Hindlimb muscle (tissue), 1 donor: ENCODE data around the gene GRK1. TPM values are rescaled to one million over a fixed set of nuclear protein-coding genes. Genes with fewer than 3 reads are reported as not detected.
"Not testable (repeated sequence)": the region's sequence is repeated elsewhere in the genome, so short reads cannot be mapped to it uniquely, and the experiment has no call there.

ENCODE experiments used
- DNase-seq: peaks from one replicate; pipeline ENCODE4 v3.0.0-alpha.2; 2013
- polyA plus RNA-seq: library from polyadenylated mRNA; unstranded; fragments of 120-200 nt; gene quantifications from one replicate; pipeline ENCODE4 v1.2.1, GENCODE V29; 2013; ENCODE audit not compliant: insufficient read length

GRK1 gene
- polyA plus RNA-seq: 0.34 TPM

- DNase-seq: no peak
Measured at GRCh38 chr13:113666951-113667701, at the start of gene GRK1. Gene GRK1 (plus strand): TSS chr13:113667219. CDS start chr13:113667387, 168 bp downstream.

- DNase-seq: no peak
Measured at GRCh38 chr13:113617961-113618360, 49.1 kb upstream of the GRK1 start.

- DNase-seq: no peak
Measured at GRCh38 chr13:113618455-113618854, 48.6 kb upstream of the GRK1 start.

- no peak for DNase-seq
Measured at GRCh38 chr13:113620036-113620796, 46.8 kb upstream of the GRK1 start.

GRCh38 chr13:113621046-113621445 is 46.0 kb upstream of the GRK1 start:
- DNase-seq: no peak

- DNase-seq: not testable (repeated sequence)
Measured at GRCh38 chr13:113621498-113621897, 45.5 kb upstream of the GRK1 start.

- DNase-seq: not testable (repeated sequence)
Measured at GRCh38 chr13:113621986-113622550, 45.0 kb upstream of the GRK1 start.

- no peak for DNase-seq
Measured at GRCh38 chr13:113622791-113623490, 44.1 kb upstream of the GRK1 start.

GRCh38 chr13:113623491-113624234 is 43.4 kb upstream of the GRK1 start:
- no peak for DNase-seq

GRCh38 chr13:113624235-113624587 is 42.8 kb upstream of the GRK1 start:
- no peak for DNase-seq

- DNase-seq: not testable (repeated sequence)
Measured at GRCh38 chr13:113624640-113625304, 42.2 kb upstream of the GRK1 start.

GRCh38 chr13:113625965-113626721 is 40.9 kb upstream of the GRK1 start:
- no peak for DNase-seq

GRCh38 chr13:113627136-113627535 is 39.9 kb upstream of the GRK1 start:
- DNase-seq: no peak

GRCh38 chr13:113628291-113629270 is 38.4 kb upstream of the GRK1 start:
- no peak for DNase-seq

- DNase-seq: no peak
Measured at GRCh38 chr13:113629866-113630265, 37.2 kb upstream of the GRK1 start.

GRCh38 chr13:113630296-113630695 is 36.7 kb upstream of the GRK1 start:
- DNase-seq: no peak

- DNase-seq: no peak
Measured at GRCh38 chr13:113630804-113631203, 36.2 kb upstream of the GRK1 start.

GRCh38 chr13:113631341-113632095 is 35.5 kb upstream of the GRK1 start:
- DNase-seq: no peak
